Testis (tissue), 2 donors: ENCODE data around the gene CFAP52.

Experiments
- CTCF ChIP-seq, 3 experiments: fragments of 450-650 bp in 2 of 3; fragments of 200-600 bp in 1 of 3; sonication (generic) in 1 of 3; IDR thresholded peaks; one replicate each; pipeline ENCODE4 v1.5.1; 2016 to 2019; ENCODE audit warnings: antibody characterized with exemption in 3 of 3, mild to moderate bottlenecking in 2 of 3, moderate library complexity in 1 of 3
- POLR2A ChIP-seq: fragments of 450-650 bp; IDR thresholded peaks from one replicate; pipeline ENCODE4 v1.6.1; 2017; ENCODE audit warnings: antibody characterized with exemption, mild to moderate bottlenecking, moderate library complexity

- TF ChIP-seq CTCF (IDR thresholded peaks at IDR 0.05): no peak
- no peak for TF ChIP-seq POLR2A
These were observed 48.7 kb upstream of the CFAP52 start for GRCh38 chr17:9527788-9528187.
